T1000 (cell line): Measurements from ENCODE around the gene FRK.

Source experiments
- DNase-seq: peaks from one replicate; lab custom pipeline; 2025; ENCODE audit warnings: mixed read lengths; lab: John Stamatoyannopoulos, UW

FRK gene

DNA sequence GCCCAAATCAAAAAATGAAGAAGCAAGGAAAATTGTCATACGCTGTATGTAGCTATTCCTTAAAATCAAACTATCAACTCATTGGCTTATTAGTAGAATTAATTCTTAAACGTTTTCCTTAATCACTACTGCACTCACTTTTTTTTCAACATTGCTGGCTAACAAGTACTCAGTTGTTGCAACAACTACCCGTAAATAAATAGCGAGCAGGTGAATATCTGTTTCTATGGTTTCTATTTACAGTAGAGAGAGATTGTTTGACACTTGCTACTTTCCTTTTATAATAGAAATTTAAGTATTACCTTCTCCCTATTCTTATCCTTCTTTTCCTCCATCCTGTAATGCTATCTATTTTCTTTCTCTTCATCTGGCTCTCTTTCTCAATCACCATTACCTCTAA, 25.1 kb downstream of the FRK start:
- no peak for DNase-seq

DNA sequence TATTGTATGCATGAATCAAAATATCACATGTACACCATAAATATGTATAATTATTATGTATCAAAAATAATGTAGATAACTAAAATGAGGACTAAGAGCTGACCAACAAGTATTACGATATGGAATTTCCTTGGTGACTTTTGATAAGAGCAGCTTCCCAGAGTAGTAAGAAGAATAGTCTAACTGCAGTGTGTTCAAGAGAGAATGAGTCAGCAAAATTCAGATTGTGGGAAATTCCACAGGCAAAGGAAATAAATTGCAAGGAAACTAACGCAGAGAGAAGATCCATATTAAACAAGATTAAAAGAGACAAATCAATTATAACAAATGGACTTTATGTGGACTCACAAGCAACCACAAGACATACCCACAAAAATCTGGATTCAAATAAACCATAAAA, 26.4 kb downstream of the FRK start:
- no peak for DNase-seq

GRCh38 chr6:116033687-116034303, 26.9 kb downstream of the FRK start:
- no peak for DNase-seq

- DNase-seq = no peak
Observed at GRCh38 chr6:116030770-116031169, 29.9 kb downstream of the FRK start.

- no peak for DNase-seq
Observed at GRCh38 chr6:116029535-116029934, 31.2 kb downstream of the FRK start.

DNA sequence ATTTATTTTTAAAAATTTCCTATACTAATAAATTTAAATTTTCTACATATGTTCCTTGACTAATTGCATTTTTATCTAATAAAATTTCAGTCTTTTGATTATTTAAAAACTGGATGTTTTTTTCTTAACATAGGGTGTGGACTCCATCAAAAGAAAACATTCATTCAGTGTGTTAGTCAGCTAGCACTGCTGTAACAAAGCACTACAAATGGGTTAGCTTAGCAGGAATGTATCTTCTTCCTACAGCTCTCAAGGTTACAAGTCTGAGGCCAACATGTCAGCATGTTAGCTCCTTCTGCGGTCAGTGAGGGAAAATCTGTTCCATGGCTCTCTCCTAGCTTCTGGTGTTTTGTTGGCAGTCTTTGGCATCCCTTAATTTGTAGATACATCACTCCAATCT, 32.5 kb downstream of the FRK start:
- DNase-seq = no peak

- no peak for DNase-seq
Observed at GRCh38 chr6:116027801-116028200, 32.9 kb downstream of the FRK start.

- no peak for DNase-seq
Observed at GRCh38 chr6:116025405-116025804, 35.3 kb downstream of the FRK start.

- DNase-seq = no peak
Observed at GRCh38 chr6:116022841-116023445, 37.7 kb downstream of the FRK start.

DNA sequence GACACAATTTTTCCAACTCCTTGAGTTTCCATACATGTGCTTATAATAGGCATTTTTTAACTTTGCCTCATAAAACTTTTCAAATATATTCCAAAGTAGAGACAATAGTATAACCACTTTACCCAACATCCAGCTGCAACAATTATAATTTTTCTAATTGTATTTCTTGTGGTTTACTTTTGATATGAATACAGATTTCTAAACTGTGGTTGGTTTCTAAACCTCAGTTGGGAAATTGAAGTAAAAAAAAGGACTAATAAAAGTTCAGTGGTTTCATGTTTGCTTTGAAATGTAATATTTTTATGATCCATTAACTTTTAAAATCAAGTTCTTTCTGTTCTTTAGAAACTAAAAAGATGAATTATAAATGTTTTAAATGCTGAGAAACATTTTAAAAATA, 40.0 kb downstream of the FRK start:
- DNase-seq = no peak

- DNase-seq = no peak
Observed at GRCh38 chr6:116019428-116019827, 41.3 kb downstream of the FRK start.

GRCh38 chr6:116018976-116019375, 41.7 kb downstream of the FRK start:
- DNase-seq = no peak

GRCh38 chr6:116017546-116018295, 43.0 kb downstream of the FRK start:
- DNase-seq = no peak

- DNase-seq = no peak
Observed at GRCh38 chr6:116016846-116017545, 43.7 kb downstream of the FRK start.

GRCh38 chr6:116015983-116016382, 44.7 kb downstream of the FRK start:
- no peak for DNase-seq

- DNase-seq = no peak
Observed at GRCh38 chr6:116015561-116015960, 45.1 kb downstream of the FRK start.

DNA sequence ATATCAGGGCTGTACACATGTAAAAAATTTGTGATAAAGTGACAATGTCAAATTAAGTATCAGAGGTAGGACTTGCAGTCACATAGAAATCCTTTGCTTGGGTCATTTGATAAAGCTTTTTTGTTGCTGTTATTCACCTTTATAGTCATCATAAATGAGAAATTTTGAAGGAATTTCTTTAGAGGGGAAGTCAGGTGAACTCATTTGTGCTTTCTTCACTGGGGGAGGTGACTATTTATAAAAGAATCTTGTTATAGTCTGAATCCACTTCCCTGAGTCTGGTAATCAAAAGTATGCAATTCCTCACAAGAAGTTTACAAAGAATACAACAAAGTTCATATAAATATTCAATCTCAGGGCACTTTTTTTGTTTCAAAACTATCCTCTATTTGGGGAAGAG, 47.7 kb downstream of the FRK start:
- no peak for DNase-seq

- DNase-seq = no peak
Observed at GRCh38 chr6:116012471-116012949, 48.2 kb downstream of the FRK start.

GRCh38 chr6:116011520-116011919, 49.2 kb downstream of the FRK start:
- DNase-seq = no peak

DNA sequence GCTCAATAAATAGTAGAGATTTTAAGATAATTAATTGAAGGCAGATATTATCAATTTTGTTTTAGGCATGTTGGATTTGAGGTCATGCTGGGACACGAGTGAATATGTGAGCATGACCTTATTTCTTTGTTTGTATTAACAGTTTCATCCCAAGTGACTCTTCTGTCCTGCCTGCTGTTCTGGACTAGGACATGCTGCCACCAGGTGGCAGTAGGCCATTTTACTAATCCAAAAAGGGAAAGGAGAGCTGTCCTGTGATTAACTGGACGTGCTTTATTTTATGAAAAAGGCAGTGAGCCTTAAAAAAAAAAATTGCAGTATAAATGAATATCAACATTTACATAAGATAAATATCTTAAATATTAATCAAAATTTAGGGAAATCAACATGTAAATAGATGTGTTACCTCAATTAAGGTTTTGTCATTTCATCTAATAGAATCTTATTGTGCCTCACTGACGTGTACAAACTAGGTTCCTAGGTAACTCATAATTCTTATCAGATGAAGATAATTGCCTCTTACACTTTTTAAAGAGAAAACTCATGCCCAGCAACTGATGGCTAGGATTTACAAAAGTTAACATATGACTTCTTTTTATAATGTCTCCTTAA, 49.8 kb downstream of the FRK start:
- DNase-seq = peak; percentile 58

GRCh38 chr6:116010386-116010785, 50.3 kb downstream of the FRK start:
- DNase-seq = no peak
